ENCODE results near the gene MLLT10. TPM values are rescaled to one million over a fixed set of nuclear protein-coding genes. Genes with fewer than 3 reads are reported as not detected.

Gene MLLT10
- total RNA-seq, 1 experiment from 2014 or later = 7.9 TPM

DNA sequence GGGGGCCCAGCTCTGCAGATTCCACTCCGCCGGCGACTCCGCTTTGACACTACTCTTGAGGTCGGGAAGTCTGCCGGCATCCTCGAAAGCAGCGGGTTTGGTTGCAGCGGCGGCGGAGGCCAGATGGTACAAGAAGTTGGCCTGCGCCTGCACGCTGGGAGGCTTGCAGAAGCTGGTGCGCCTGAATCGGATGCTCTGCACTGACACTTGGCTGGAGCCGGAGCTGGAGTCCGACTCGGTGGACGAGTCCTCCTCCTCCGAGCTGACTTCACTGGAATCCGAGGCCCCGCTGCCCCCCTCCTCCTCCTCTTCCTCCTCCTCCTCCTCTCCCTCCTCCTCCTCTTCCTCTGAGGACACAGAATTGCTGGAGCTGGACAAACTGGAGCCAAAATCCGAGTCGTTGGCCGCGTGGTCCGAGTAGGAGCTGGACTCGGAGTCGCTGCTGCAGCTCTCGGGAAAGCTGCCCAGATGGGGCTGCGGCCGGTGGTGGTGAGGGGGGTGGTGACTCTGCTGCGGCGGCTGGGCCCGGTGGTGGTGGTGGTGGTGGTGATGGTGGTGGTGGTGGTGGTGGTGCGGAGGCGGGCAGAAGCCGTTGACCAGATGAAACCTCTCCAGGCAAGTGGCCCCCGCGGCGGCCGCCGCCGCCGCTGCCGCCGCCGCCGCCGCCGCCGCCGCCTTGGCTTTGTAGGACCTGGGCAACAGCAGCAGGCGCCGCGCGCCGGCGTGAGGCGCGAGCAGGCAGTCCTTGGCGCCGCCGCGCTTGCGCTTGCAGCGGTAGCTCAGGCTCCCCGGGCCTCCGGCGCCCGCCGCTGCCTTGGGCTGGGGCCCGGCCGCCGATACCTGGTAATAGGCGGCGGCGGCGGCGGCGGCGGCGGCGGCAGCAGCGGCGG lies 17.5 kb upstream of the MLLT10 start:
- DNase-seq (ENCODE audit: low spot score) = no peak

GRCh38 chr10:21517134-21518031 lies 16.6 kb upstream of the MLLT10 start:
- DNase-seq (ENCODE audit: low spot score) = no peak

- no peak for DNase-seq (ENCODE audit: low spot score)
Measured at GRCh38 chr10:21518149-21518640, 15.8 kb upstream of the MLLT10 start.

GRCh38 chr10:21518641-21519396 lies 15.2 kb upstream of the MLLT10 start:
- DNase-seq (ENCODE audit: low spot score) = no peak

DNA sequence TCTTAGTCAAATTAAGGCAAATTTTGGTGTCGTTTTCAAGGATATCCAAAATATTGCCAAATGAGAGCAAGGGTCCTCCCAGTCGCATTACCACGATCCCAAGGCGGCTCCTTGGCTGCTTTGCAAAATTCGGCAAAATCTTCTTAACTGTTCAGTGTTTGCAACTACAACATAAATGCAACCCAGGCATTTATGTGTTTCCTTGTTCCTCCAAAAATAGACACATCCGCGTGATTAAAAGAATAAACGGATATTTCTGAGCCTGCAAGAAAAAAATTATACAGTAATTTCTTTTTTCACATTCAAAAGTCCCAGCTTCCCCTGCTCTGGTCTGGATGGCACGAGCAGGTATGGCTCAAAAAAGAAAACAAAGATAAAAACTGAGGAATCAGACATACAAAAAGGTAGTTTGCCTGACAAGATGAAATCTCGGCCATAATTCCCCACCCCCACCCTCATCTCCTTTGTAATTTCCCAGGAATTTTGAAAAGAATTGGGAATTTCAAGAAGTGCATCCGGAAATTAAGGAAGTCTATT lies 14.6 kb upstream of the MLLT10 start:
- no peak for DNase-seq (ENCODE audit: low spot score)

GRCh38 chr10:21519941-21520436 lies 14.0 kb upstream of the MLLT10 start:
- DNase-seq (ENCODE audit: low spot score) = peak; percentile 31

GRCh38 chr10:21520509-21520908 lies 13.5 kb upstream of the MLLT10 start:
- DNase-seq (ENCODE audit: low spot score) = no peak

- DNase-seq (ENCODE audit: low spot score) = no peak
Measured at GRCh38 chr10:21520949-21521348, 13.1 kb upstream of the MLLT10 start.

GRCh38 chr10:21521751-21522533 lies 12.1 kb upstream of the MLLT10 start:
- no peak for DNase-seq (ENCODE audit: low spot score)

DNA sequence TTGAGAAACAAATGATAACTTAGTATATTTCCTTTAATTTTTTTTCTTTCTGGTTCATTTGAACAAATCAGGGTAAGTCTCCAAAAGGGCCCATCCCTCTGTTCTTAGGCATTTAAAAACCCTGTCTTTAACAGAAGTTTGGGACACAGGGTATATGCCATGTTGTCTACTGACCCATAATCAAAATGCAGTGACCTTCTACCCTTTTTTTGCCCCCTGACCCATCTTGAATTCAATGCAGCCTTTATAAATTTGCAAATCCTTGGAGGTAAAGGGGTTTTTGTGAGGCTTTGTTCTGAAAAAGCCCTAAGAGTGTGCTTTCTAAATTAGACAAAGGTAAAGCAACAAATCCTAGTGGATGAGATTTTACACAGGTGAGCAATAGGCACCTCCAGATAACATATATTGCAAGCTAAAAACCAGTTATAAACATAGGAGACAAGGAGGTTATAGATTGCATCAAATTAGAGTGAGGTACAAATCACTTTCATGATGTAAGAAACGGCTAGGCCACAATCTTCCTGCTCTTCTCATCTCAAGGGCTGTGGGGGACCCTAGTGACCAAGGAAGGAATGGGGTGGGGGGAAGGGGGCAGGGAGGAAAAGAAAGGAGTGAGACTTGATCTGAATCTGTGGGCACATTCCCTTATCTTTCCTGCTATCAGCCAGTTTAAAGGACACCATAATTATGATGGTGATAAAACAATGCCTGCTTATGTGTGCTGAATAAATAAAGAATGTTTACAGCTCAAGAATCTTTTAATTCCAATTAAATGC lies 11.2 kb upstream of the MLLT10 start:
- DNase-seq (ENCODE audit: low spot score) = no peak

DNA sequence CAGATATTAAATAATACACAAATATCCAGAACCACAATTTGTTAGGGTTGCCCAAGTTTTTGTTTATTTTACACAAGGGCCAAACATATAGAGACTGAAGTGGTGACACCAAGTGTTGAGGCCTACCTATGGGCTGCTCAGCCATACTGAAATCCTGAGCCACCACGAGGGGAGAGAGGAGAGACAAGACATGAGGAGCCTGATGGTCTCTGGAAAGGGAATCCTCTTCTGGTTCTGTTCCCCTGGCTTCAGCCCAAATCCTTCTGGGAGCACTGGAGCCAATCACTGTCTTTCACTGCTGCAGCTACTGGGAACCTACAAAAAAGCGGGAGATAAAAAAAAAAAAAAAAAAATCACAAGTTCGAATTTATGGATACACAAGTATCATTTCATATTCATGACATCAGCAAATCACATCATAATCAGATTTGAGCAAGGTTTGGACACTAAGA lies 10.4 kb upstream of the MLLT10 start:
- DNase-seq (ENCODE audit: low spot score) = no peak

- no peak for DNase-seq (ENCODE audit: low spot score)
Measured at GRCh38 chr10:21524131-21524525, 9.9 kb upstream of the MLLT10 start.

DNA sequence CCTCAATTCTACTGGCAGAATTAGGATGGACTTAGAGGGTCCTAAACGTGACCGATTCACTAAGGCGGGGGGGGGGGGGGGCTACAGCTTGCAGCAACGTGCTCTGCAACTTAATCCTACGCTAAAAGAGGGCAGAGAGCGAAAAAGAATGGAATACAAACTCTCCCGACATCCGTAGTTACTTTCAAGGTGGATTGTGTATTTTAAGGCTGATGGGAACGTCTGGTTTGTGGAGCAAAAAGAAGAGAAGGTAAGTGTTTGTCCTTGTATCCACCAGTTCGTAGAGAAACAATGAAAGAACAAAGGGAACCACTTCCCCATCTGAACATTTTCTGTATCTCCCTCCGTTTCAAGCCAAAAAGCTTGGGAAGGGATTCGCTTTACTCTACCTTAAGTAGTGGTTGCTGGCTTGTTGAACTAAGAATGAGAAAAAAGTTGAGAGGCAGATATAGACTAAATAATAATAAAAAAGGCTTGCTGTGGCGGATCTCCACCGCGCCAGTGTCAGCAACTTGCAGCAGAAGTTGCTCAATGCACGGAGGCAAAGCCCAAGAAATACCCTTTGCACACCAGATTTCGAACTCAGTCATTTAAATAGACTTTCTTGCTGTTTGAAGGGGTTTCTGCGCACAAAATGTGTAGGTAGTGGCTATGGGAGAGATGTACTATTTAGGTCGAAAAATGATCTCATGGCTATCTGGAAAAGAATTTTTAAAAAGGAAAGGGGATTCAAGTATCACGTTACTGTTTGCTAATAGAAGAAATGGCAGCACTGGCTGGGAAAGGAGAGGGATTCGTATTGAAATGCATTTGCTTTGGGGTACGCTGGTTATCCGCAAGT lies 9.3 kb upstream of the MLLT10 start:
- DNase-seq (ENCODE audit: low spot score) = no peak

DNA sequence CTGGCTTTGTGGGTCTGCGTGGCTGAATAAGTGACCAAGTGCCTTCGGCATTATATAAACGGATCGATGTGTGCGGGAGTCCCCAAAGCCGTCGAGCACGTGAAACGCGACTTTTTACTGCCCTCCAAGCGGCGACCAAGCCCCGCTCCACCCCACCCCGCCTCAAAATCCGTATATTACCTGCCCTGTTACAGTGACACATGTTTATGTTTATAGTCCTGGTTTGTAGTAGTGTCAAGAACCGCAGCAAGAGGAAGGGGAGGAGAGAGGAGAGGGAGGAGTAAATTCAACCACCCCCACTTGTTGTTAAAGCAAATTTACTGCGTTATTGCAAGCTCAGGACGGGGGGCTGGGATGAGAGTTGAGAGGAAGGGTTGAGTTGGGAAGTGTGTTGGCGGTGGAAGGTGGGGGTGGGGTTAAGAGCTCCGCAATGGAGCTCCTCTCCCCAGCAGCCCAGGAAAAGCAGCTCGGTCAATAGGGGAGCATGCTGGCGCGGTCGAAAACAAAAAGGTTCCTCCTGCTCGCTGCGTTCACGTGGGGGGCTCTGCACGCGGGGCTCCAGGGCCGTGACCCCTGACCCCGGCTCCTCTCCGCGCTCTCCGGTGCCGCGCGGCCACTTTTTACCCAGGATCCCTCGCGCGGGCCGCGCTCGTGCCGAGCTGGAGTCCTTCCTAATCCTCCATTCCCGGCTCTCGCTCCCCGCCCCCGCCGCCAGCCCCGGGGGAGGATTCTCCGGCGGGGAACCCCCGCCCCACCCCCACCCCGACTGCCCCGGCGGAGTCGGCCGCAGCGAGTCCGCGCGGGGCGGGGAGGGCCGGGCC lies 8.5 kb upstream of the MLLT10 start, which contains the start of gene SKIDA1:
Gene SKIDA1 (minus strand): TSS at position 316 of the 821 bp plus-strand sequence. CDS start 7,860 bp downstream, outside the sequence.
- DNase-seq (ENCODE audit: low spot score) = peak; percentile 63

GRCh38 chr10:21526188-21526859 lies 7.7 kb upstream of the MLLT10 start:
- DNase-seq (ENCODE audit: low spot score) = peak; percentile 63

DNA sequence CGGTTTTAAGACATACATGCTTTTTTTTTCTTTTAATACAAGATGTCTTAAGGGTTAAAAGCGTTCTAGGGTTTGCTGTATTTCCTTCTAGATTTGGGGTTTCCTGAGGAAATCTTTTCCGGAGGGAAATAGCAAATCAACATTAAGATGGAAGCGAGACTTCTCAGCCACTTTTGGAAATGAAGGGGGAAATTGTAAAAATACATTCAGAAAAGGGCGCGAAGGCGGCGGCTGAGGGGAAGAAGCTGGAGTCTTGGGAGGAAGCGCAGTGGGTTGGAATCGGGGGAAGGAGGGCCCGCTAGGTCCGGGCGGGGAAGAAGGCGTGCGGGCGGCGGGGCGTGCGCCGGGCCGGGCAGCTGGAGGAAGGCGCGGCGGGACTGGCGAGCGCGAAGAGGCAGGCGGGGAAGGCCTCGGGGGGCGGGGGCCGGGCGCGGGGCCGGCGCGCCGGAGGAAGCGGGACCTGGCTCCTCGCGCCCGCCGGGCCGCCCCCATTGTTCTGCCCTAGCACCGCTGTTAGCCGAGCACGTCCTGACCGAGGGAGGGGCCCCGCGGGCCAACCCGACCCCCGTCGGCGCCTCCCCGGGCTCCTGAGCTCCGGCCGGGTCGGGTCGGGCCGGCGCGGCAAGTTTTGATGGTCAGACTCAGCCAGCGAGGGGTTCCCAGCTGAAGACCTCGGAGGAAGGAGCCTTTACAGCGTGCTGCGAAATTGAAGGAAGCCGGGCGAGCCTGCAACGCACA lies 7.0 kb upstream of the MLLT10 start:
- no peak for DNase-seq (ENCODE audit: low spot score)
